Stimulated activated CD4-positive, alpha-beta T cell treated with anti-CD3 and anti-CD28 coated beads, Interleukin-4, amount 100 ng/mL, for 48 hours (primary cell): ENCODE measurements around the gene HSD3B7.
"Not testable (repeated sequence)": the region's sequence is repeated elsewhere in the genome, so short reads cannot be mapped to it uniquely, and the experiment has no call there.

Experiments used
- DNase-seq, 2 donors: peaks; one replicate each; pipeline ENCODE4 v3.0.0-alpha.2; 2020; ENCODE audit warnings: low read depth in 2 of 2

HSD3B7 gene

DNA sequence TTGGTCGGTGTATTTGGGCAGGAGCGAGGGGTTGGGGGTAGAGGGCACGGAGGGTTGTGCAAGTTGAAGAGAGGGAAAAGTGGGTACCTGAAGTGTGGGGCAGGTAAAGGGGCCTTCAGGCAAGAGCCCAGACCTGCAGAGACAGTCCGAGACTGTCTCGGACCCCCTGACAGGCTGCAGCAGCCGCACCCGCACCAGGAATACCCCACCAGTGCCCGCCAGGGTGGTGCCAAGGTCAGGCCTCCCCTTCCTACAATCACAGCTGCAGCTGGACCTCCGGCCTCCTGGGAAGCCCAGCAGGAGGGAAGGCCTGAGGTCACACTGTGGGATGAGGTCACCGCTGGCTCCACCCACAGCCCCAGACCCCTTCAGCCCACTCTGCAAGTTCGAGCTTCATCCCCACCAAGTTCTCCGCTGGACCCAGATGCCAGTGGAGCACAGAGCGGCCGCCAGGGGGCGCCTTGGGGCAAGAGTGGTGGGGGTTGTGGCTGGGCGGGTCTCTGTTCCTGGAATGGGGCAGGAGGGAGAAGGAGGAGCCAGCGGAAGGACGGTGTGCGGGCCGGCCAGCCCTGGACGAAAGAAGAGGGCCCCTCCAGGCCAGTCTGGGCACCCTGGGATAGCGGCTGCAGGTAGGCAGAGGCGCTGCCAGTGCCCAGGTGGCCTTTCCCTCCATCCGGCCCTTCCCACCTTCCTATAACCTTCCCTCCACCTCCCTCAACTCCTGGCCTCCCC is at the start of gene HSD3B7:
Gene HSD3B7 (plus strand): TSS at position 539 of the 732 bp plus-strand sequence. CDS start 452 bp downstream, outside the sequence.
- DNase-seq, result peak; percentile 82 to 86

DNA sequence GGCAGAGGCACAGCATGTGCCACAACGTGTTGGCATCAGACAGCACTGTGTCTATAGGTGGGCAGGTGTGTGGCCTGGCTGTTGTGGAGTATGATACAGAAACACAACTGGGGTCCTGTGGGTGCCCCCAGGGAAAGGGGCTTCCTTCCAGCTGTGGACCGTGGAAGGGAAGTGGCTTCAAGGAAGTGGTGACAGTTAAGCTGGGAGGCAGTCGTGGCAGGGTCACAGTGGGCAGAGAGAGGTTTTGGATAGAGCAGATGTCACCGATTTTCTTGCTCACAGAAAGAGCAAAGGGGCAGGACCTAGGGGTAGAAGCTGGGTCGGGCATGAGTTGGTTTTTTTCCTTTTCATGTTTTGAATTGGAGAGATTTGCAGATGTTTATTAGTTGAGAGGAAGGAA is 47.3 kb upstream of the HSD3B7 start:
- no peak for DNase-seq

DNA sequence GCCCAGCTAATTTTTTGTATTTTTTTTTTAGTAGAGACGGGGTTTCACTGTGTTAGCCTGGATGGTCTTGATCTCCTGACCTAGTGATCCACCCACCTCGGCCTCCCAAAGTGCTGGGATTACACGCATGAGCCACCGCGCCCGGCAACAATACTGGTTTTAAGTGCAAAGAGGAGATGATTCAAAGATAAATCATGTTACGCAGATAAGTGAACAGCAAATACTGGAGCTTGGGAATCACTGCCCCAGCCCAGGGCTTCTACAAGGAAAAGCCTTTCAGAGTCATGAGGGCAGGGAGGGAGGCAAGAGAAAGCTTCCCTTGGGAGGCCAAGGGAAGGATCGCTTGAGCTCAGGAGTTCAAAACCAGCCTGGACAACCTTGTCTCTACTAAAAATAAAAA is 45.4 kb upstream of the HSD3B7 start:
- DNase-seq, result not testable (repeated sequence)

DNA sequence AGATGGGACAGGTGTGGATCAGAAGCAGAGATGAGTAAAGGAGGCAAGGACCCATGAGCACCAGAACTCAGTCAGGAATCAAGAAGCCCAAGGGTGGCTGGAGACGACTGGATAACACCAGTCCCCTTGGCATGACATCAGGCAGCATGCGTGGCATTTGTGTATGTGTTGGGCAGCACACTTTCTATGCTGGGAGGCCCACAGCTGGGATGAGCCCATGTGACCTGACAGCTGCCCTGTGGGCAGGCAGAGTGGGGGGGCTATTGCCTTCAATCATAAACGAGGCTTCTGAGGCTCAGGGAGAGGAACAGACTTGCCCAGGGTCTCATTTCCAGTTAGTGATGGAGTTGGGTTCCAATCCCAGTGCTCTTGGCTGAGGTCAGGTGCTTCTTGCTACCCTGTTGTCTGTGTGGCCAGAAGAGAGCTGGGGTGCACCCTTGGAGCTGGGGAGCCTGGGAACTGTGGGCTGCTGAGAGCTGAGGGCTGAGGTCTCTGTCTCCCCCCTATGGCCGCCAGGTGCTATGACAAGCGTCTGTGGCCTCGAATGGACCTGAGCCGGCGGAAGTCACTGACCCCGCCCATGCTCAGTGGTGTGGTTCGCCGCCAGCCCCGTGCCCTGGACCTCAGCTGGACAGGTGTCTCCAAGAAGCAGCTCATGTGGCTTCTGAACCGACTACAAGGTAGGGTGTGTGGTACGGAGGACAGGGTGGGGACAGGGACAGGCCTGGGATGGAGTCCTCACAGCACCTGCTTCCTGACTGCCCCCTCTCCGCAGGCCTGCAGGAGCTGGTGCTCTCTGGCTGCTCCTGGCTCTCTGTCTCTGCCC is 43.2 kb upstream of the HSD3B7 start:
- no peak for DNase-seq

DNA sequence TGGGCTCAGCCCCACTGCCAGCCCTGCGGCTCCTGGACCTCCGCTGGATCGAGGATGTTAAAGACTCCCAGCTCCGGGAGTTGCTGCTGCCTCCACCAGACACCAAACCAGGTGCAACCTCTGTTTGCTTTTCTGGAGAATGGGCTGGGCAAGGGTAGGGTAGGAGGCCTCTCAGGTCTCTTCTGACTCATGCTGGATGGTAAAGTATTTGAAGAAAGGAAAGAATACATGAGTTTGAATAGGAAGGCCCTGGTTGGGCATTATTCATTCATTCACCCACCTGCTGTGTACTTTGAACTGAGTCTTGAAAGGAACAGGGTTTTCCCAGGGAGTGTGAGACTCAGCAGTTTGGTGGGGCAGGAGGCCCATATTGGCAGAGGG is 42.6 kb upstream of the HSD3B7 start:
- no peak for DNase-seq

DNA sequence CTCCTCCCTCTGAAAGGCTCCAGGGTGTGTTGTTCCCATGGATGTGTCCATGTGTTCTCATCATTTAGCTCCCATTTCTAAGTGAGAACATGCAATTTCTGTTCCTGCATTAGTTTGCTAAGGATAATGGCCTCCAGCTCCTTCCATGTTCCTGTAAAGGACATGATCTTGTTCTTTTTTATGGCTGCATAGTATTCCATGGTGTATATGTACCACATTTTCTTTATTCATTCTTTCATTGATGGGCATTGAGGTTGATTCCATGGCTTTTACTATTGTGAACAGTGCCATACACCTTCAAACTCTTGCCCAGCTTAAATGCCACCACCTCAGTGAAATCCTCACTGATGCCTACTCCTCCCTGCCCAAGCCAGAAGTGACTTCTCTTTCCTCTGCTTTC is 40.7 kb upstream of the HSD3B7 start:
- DNase-seq, result no peak

DNA sequence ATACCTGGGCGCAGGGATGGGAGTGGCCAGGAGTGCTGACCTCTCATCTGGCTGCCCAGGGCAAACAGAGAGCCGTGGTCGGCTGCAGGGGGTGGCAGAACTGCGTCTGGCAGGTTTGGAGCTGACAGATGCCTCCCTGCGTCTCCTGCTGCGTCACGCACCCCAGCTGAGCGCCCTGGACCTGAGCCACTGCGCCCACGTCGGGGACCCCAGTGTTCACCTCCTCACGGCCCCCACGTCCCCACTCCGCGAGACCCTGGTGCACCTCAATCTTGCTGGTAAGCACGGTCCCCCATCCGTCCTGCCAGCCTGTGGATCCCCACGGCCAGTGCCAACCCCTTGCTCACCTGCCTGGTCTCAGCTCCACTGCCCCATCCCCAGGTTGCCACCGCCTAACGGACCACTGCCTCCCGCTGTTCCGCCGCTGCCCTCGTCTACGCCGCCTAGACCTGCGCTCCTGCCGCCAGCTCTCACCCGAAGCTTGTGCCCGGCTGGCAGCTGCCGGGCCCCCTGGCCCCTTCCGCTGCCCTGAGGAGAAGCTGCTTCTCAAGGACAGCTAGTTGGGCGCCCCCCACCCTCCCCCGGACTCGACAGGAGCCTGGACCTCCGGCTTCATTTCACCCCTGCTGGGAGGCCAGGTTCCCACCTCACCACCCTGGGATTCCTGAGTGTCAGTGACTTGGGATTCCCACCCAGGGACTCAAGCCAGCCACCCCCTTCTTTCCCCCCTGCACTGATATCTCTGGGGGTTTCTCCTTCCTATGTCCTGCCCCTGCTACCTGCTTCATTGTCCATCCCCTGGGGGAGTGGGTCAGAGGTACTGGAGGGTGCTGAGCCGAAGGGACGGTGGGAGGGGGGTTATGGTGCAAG is 38.1 kb upstream of the HSD3B7 start:
- DNase-seq, result no peak

DNA sequence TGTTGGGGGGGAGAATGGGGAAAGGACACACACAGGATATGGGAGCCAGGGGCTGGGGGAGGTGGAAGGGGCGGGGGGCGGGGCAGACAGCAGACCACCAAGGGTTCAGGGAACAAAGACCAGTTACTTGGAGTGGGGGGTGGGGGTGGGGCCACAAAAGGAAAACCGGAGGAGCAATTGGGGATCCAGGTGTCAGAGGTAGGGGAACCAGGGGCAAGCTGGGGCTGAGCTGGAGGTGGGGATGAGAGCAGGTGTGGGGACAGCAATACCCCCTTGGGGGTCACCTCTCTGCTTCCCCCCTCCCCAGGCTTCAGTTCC is 37.5 kb upstream of the HSD3B7 start:
- DNase-seq, result no peak

DNA sequence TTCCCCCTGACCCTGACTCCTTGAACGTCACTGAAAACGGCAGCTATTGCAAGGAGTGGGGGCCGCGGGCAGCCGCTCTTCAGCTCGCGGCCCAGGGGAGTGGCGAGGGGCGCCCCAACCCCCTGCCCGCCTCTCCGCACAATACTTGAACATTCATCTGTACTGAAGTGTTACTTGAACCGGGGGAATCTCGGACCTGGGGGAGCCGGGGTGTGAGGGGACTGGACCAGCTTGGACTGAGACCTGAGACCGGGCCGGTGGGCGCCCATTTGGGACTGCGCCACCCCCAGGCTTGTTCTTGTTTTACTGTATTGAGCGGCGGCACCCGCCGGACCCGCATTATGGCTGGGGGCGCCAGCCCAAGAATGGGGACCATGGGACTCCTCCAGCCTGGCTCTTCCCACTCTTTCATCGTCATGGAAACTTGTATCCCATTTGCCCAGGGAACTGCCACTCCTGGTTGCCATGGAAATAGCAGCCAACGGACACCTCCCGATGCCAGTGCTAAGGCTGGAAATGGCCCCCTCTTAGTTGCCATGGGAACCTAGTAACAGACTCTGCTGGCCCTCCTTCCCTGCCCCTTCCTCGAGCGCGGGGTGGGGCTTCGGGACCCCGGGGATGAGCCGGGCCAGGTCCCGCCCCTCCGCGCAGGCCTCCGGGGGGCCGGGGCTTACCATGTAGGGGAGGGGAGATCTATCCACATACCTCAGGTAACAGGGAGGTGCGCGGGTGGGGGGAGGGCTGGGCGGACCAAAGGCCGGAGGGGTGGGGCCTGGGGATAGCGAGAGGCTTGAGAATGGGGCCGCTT is 36.9 kb upstream of the HSD3B7 start:
- DNase-seq, result no peak

DNA sequence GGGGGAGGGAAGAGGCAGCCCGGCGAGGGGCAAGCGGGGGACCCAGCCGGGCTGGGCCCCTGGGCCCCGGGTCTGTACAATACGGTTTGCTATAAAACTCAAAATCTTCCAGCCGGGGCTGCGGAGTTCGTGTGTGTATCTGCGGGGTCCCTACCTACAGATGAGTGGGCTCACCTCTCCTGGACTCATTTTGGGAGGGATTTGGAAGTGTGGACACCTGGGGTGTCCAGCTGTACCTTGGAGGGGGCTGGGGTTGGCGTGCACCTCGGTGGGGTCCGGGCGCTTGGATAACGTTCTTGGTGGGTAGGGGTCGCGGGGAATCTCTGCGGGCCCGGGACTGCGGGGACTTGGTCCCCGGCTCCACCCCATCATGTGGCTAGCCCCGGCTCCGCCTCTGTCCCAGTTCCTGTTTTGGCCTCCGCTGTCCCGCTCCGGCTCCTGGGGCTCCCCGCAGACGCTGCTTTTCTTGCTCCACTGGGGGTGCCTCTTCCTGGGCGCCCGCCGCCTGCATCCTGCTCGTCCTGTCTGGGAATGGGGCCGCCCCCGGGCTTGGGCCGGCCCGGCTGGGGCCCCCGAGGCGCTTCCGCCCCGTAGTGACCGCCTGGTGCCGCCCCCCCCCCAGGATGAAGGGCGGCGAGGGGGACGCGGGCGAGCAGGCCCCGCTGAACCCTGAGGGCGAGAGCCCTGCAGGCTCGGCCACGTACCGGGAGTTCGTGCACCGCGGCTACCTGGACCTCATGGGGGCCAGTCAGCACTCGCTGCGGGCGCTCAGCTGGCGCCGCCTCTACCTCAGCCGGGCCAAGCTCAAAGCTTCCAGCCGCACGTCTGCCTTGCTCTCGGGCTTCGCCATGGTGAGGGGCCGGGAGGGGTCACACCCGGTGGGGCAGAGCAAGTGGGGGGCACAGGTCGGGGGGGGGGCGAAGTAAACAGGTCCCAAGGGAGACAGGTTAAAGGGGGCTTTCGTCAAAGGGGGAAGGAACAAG is 36.0 kb upstream of the HSD3B7 start, which contains the start of gene ORAI3:
Gene ORAI3 (plus strand): TSS at position 402 of the 983 bp plus-strand sequence. CDS start 222 bp downstream, at position 624.
- no peak for DNase-seq

DNA sequence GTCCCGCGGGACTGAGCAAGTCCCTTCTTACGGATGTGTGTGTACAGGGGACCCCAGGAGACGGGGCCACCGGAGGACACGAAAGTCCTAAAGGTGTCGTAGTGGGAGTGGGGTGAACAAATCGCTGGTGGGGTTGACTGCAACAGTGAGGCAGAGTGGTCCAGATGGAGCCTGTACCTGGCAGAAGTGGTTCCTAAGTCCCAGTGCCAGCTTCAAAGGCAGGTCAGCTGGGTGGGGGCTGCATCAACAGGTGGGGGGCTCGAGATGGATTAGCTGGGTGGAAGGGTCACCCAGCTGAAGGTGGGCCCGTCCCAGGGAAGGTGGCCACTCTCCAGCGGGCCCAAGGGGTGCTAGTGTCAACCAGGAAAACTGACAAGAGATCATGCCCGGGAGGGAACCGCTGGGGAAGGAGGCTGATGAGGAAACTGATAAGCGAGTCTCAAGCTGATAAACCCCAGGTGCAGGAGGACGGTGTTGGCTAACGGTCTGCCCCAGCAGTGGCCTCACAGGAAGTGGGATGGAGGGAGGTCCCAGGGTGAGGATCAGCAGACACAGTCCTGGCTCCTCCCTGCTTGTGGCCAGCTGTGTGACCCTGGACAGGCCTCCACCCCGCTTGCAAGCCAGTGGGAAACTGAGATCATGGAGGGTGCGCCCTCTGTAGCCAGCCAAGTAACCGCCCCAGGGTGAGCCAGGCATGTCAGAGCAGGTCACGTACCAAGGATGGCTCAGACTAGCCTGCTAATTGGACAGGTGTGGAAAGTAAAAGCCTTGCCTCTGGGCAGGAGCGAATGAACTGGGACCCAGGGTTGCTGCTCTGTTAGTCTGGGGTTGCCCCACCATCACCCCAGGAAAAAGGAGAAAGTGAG is 35.1 kb upstream of the HSD3B7 start:
- DNase-seq, result peak in 1 of 2 donors; percentile 32

DNA sequence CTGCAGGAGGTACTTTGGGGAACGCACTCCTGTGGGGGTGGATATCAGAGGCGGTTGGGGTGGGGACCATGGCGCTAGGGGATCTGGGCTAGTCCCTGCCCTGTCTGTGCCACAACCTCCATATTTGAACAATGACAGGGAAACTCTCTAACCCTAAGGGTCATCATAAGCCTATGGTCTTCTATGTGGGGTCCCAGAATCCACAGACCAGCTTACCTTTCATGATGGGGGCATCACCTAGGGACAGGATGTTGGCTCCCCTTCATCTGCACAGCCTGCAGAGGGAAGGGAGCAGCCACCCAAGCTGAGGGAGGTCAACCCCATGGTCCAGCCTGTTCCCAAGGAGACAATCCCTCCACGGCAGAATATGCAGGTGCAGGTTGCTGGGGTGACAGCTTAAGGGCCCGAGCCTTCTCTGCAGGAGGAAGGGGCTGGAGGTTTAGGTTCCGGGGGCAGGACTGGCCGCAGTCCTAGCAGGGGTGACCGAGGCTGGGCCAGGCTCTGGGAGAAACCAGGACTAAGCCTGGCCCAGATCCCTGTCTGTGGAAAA is 34.4 kb upstream of the HSD3B7 start:
- DNase-seq, result no peak

DNA sequence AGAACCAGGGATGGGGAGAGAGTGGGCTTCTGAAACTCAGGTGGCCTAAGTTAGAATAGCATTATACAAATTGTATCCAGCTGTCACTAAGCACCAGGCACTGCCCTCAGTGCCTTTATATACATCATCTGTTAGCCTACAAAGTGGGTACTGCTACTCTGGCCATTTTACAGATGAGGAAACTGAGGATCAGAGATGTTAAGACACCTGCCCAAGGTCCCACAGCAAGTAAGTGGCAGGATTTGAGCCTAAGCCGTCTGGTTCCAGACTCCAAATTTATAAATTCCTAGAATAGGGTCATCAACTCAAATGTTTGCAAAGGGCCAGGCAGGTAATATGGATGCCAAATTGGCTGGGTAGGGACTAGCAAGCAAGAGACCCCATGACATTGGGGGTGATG is 33.8 kb upstream of the HSD3B7 start:
- no peak for DNase-seq

DNA sequence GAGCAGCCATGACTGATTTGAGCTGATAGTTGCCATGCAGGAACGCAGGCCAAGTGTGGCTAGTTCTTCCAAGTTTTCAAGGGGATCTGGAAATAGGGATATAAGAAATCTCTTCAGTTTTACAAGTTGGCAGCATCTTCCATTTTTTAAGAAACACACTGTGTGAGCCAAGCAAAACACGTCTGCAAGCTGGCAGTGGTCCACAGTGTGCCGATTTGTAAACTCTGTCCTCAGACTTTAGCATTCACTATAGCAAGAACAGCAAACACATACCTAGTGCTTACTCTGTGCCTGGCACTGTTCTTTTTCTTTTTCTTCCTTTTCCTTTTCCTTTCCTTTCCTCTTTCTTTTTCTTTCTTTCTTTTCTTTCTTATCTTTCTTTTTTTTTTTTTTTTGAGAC is 33.3 kb upstream of the HSD3B7 start:
- no peak for DNase-seq

DNA sequence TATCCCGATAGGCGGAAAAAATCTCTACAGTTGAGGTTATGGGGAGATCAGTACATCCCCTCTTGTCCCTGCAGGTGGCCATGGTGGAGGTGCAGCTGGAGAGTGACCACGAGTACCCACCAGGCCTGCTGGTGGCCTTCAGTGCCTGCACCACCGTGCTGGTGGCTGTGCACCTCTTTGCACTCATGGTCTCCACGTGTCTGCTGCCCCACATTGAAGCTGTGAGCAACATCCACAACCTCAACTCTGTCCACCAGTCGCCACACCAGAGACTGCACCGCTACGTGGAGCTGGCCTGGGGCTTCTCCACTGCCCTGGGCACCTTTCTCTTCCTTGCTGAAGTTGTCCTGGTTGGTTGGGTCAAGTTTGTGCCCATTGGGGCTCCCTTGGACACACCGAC is 31.9 kb upstream of the HSD3B7 start:
- no peak for DNase-seq

DNA sequence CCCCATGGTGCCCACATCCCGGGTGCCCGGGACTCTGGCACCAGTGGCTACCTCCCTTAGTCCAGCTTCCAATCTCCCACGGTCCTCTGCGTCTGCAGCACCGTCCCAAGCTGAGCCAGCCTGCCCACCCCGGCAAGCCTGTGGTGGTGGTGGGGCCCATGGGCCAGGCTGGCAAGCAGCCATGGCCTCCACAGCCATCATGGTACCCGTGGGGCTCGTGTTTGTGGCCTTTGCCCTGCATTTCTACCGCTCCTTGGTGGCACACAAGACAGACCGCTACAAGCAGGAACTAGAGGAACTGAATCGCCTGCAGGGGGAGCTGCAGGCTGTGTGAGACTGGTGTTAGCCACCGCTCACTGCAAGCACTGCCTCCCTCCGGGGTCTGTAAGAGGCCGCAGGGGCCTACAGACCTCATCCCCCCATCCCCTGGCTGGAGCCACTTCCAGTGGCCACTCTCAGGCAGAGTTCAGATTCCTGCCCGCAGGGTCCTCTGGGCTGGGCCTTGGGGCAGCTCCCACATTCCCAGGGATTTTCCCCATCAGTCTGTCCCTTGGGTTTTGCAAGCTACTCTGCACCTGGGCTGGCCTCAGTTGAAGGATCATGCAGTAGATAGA is 31.4 kb upstream of the HSD3B7 start:
- DNase-seq, result peak; percentile 50 to 58

DNA sequence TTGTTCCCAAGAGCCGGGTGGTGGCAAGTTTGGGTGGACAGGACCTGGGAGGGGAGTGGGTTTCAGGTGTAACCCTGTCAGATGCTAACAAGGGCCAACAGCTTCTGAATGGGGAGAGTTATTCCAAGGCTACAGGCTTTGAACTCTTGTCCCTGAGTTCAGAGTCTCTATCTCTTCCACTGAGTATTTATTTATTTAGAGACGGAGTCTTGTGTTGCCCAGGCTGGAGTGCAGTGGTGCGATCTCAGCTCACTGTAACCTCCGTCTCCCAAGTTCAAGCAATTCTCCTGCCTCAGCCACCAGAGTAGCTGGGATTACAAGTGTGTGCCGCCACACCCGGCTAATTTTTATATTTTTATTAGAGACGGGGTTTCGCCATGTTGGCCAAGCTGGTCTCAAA is 30.0 kb upstream of the HSD3B7 start:
- no peak for DNase-seq
